Fibroblast of upper back skin (primary cell): ENCODE data around the gene APP.

Source experiments
- DNase-seq: peaks from one replicate; pipeline ENCODE4 v3.0.0-alpha.2; 2013

The APP gene

DNA sequence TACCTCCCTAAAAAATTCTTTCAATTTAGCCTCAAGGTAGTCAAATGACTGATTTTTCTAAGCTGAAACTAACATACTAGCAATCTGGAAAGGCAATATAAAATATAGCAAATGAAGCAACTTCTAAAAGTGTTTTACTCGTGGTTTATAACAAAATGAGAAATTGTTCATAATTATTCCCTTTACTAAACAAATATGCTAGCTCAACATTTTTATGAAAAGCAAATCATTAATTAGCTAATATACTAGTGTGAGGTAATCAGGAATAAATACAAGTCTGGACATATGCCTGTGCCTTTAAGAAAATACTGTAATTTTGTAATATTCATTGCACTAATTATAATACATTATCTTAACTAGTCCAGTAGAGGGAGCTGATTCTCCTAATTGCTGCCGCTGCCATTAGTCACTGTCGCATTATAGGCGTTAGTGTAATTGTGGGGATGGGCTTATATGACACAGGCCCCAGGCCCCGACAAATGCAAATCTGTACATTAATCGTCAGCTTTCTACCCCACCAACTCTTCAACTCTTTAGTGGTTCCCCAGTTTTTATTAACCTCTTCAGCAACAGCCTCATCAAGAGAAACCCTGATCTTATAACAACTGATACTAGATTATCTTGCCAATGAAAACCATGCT is 274.9 kb downstream of the APP start:
- DNase-seq, result peak; percentile 36

- no peak for DNase-seq
Measured at GRCh38 chr21:25893191-25893590, 277.4 kb downstream of the APP start.

DNA sequence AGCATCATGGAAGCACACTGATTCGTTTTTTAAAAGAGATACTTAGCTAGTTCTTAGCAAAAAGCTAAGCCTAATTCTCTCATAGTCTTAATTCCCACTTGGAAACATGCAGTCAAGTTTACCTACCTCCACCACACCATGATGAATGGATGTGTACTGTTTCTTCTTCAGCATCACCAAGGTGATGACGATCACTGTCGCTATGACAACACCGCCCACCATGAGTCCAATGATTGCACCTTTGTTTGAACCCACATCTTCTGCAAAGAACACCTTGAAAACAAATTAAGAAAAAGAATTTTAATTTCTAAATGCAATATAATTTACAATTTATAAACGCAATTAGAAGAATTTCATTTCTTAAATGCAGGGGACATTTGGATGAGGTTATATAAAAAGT is 279.0 kb downstream of the APP start:
- DNase-seq, result no peak

DNA sequence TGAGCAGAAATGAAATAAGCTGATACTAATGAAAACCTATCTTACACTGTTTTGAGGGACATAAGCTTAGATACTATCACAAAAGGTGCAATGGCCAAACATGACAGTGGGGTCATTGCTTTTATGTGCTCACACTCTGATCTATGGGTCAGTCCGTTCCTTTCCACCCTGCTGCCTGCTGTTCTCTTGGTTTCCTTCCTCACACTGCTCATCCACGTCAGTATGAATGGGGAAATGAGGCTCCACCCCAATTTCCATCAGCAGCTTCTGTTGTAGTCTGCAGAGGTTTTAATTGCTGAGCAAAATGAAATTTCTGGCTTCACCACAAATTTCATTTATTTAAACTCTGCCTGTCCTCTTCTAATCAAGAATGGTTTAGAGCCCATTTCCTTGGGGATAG is 280.6 kb downstream of the APP start:
- no peak for DNase-seq

- DNase-seq, result no peak
Measured at GRCh38 chr21:25888711-25889110, 281.9 kb downstream of the APP start.

GRCh38 chr21:25887646-25888306 is 282.8 kb downstream of the APP start:
- DNase-seq, result no peak

GRCh38 chr21:25887166-25887565 is 283.4 kb downstream of the APP start:
- DNase-seq, result no peak

DNA sequence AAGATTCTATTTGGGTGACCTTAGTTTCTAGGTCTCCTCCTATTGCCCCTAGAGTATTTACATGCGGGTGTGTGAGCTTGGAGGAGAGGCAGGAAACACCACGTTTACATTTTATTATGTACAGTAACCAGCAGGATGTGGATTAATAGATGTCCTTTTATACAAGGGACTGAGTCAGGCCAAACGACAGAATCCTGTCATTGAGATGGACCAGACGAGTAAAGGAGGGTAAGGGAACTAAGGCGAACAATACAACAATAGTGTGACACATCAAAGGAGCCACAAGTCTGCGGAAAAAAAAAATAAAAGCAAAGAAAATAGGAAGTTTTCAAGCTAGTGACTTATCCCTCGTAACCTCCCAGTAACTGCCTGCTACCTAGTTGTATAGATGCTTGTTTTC is 284.7 kb downstream of the APP start:
- DNase-seq, result no peak

DNA sequence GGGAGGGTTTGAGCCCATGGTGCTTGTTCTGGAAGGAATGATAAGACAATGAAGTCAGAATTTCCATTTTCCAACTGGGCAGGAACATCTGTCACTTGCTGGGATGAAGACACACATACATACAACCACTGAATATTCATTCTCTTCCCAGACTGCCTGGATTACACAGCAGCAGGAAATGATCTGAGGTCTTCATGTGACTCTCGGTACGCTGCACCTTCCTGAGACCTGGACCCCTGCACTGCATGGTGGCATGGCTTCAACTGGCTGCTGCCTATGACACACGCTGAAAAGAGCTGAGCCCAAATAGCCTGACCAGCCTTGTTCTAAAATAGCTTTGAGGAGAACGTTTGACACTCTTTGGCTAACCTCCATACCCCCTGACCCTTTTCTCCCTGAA is 285.2 kb downstream of the APP start:
- DNase-seq, result no peak

- no peak for DNase-seq
Measured at GRCh38 chr21:25884311-25884710, 286.3 kb downstream of the APP start.

GRCh38 chr21:25881524-25882376 is 288.8 kb downstream of the APP start:
- peak; percentile 60 for DNase-seq

DNA sequence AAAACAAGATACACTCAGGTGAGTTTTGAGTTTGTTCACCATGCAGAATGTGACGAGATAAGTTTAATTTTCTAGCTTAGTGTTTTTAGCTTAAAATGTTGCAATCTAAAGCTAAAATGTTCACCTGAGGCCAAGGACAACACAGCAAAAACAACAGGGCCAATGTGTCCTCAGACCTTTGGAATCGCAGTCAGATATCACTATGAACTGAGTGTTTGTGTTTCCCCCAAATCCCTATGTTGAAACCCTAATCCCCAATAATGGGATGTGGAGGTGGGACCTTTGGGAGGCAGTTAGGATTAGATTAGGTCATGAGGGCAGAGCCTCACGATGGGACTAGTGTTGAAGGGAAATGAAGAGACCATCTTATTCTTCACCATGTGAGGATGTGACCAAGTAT is 291.4 kb downstream of the APP start:
- no peak for DNase-seq

DNA sequence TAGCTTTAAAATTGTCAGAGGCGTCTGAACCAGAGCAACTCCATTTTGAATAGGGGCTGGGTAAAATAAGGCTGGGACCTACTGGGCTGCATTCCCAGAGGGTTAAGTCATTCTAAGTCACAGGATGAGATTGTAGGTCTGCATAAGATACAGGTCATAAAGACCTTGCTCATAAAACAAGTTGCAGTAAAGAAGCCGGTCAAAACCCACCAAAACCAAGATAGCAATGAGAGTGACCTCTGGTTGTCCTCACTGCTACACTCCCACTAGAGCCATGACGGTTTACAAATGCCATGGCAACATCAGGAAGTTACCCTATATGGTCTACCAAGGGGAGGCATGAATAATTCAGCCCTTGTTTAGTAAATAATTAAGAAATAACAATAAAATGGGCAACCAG is 292.2 kb downstream of the APP start:
- DNase-seq, result no peak

DNA sequence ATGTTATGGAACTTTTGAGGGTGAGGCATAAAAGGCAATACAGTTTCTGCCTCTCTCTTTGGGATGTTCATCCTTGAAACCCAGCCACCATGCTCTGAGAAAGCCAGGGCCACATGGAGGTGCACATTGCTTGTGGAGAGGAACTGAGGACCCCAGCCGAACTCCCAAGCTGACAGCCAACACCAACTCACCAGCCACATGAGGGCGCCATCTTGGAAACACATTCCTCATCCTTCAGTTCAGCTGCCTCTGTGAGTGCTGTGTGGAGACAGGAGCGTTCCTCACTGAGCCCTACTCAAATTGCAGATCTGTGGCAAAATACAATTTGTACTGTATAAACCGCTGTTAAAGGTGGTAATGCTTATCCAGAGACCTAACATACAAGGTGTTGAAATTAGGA is 298.3 kb downstream of the APP start:
- DNase-seq, result no peak

DNA sequence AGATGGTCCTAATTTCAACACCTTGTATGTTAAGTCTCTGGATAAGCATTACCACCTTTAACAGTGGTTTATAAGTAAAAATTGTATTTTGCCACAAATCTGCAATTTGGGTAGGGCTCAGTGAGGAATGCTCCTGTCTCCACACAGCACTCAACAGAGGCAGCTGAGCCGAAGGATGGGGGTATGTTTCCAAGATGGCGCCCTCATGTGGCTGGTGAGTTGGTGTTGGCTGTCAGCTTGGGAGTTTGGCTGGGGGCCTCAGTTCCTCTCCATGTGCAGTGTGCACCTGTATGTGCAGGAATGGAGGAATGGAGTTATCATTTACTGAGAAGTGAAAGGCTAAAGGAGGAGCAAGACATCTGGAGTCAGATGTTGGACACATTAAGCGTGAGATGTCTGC is 299.0 kb downstream of the APP start:
- no peak for DNase-seq

- no peak for DNase-seq
Measured at GRCh38 chr21:25870084-25870483, 300.5 kb downstream of the APP start.

DNA sequence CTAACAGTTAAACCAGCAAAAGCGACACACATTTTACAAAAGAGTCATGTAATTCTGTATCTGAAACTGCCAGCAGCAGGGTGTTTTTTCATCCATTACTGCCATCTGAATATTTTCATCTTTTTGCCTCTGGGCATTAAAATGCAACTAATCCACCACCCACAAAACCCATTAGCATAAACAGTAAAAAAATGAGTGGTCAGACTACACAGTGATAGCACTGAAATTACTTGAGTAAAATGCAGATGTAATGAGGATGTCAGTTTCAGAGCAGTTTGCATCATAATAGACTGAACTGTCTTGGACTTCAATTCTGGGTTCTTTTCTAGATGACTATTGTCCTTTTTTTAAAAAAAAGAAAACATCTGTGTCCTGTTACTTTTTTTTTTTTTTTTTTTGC is 303.5 kb downstream of the APP start:
- no peak for DNase-seq

DNA sequence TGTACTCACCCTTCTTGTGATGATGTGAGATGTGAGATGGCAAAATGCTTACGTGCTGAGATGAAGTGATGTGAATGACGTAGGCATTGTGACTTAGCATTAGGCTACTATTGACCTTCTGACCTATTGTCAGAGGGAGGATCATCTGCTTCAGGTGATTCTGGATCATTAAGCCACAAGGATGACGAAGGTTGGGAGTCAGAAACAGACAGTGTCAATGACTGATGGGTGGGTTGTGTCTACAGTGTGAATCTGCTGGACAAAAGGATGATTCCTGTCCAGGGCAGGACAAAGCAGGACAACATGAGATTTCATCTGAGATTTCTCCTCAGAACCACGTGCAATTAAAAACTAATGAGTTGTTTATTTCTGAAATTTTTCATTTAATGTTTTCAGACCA is 306.8 kb downstream of the APP start:
- DNase-seq, result no peak

DNA sequence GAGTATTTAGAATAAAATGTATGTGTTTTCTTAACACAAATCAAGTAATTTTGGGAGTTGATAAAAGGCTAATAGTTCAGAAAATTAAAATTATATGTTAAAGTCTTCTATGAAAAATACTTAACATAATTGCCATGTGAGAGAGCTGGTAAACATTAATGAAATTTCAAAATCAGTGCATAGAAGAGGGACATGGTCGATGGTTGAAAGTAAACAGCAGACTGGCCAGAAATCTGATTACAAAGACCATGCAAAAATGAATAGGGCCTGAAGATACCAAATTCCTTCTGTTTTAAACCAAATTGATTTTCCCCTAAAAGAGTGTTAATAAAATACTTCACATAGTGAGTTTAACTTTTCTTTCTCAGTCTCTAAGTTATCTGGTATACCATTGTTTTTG is 307.5 kb downstream of the APP start:
- DNase-seq, result no peak

DNA sequence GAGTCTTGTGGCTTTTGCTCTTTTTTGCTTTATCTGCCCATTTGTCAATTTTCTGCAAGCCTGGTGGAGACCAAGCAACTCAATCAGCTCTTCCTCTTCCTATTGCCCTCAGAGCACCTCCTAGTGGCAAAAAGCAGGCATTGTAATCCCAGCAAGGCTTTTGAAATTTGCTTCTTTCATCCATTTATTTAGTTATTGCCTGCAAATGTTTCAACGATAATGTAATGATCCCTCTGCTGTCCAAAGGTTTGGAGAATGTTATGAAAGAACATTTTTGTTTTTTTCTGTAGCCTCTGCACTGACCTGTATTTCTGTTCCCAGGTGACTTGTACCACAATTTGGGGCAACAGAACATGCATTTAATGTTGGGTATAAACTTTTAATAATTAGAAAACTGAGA is 308.0 kb downstream of the APP start:
- peak; percentile 32 for DNase-seq

DNA sequence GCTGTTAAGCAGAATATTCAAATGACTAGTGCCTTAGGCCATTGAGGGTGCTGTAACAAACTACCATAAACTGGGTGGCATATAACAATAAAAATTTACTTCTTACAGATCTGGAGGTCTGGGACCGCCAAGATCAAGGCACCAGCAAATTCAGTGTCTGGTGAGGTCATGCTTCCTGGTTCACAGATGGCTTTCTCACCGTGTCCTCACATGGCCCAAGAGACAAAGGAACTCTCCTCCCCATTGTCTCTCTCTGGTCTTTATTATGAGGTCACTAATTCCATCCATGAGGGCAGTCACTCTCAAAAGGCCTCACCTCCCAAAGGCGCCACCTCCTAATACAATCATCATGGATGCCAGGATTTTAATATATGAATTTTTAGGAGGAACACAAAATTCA is 308.5 kb downstream of the APP start:
- no peak for DNase-seq

GRCh38 chr21:25859235-25859929 is 311.2 kb downstream of the APP start:
- DNase-seq, result peak; percentile 62

DNA sequence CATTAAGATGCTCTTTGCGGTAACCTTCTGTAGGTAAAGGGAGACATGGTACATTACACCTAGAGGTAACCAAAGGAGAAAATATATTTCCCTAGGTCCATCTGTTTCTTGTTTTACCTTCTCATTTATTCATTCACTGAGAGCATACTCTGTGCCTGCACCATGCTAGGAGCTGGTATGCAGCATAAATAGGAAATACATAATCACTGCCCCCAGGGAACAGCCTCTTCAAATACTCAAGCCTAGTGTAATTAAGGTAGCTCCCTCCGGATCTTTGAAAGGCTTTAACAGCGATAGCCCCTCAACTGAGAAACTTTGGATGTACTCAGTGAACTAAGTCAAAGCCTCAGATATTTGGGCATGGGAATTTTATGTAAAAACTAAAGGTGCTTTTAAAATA is 312.2 kb downstream of the APP start:
- DNase-seq, result no peak
